Measurements from ENCODE around the gene MAD1L1. TPM values are rescaled to one million over a fixed set of nuclear protein-coding genes. Genes with fewer than 3 reads are reported as not detected.

MAD1L1 gene
- total and polyA plus RNA-seq, 8 donors, result 21.4 to 58.8 (median 22.5) TPM

DNA sequence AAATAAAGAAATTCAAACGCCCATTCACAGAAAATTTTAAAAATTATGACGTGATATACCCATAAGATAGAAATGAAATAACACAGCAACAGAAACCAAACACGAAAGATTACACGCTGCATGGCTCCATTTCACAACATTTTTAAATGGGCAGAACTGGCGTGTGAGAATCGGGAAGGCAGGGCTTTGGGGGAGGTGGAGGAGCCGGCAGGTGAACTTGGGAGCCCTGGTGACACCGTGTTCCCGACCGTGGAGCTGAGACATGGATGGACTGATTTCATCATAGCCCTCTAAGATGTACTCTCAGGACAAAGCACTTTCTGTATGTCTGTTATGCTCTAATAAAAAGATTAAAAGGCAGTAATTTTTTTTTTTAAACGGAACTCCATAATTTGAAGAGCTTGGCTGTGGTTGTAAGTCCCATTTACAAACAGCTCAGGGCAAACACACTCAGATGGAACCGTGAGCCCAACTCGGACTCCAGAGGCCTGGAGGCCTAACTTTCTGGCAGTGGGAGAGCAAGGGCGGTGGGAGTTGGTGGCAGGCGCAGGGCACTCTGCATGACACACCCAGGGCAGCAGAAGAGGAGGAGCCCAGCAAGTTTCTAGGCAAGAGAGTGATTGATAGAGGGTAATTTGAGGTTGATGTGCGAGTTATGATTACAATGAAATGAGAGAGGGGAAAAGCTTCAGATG is 203.4 kb downstream of the MAD1L1 start:
- H3K9me3 ChIP-seq, result peaks cover 0 to 45% of the 10 kb centered on the region in 2 donors
- H3K4me1 ChIP-seq, result no peaks in the 10 kb centered on the region
- H3K4me3 ChIP-seq, result no peak overlapping the region
- TF ChIP-seq, protein P1, sequence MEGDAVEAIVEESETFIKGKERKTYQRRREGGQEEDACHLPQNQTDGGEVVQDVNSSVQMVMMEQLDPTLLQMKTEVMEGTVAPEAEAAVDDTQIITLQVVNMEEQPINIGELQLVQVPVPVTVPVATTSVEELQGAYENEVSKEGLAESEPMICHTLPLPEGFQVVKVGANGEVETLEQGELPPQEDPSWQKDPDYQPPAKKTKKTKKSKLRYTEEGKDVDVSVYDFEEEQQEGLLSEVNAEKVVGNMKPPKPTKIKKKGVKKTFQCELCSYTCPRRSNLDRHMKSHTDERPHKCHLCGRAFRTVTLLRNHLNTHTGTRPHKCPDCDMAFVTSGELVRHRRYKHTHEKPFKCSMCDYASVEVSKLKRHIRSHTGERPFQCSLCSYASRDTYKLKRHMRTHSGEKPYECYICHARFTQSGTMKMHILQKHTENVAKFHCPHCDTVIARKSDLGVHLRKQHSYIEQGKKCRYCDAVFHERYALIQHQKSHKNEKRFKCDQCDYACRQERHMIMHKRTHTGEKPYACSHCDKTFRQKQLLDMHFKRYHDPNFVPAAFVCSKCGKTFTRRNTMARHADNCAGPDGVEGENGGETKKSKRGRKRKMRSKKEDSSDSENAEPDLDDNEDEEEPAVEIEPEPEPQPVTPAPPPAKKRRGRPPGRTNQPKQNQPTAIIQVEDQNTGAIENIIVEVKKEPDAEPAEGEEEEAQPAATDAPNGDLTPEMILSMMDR (IDR thresholded peaks at IDR 0.05), result no peak
- H3K36me3 ChIP-seq, result no peaks in the 10 kb centered on the region
- intact Hi-C loops (cut with DNase I), result no loop called here
- DNase-seq, result peak in 2 of 4 donors; percentile 17 to 39
- no peaks in the 10 kb centered on the region for H3K27me3 ChIP-seq
- no peak overlapping the region for H3K27ac ChIP-seq
- no peak for ATAC-seq

DNA sequence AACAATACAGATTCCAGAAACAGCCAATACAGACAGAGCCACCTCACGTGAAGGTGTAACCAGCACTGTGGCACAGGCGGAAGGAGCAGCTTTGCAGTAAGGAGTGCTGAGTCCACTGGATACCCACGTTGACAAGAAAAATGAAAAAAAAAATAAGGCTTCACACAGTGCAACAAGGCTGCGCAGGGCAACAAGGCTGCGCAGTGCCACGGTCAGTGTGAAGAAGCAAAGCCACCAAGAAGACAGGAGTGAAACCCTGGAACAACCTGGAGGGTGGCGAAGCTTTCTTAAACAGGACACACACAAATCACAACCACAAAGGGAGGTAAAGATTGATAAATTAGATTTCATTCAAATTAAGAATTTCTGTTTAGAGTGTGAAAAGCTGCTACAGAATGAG is 204.0 kb downstream of the MAD1L1 start:
- ATAC-seq, result no peak
- Histone ChIP-seq H3K36me3 (no peaks in the 10 kb centered on the region), H3K4me3 (no peak overlapping the region), H3K27me3 (no peaks in the 10 kb centered on the region), H3K27ac (no peak overlapping the region), H3K4me1 (no peaks in the 10 kb centered on the region), H3K9me3 (peaks cover 0 to 46% of the 10 kb centered on the region in 2 donors)
- DNase-seq, result peak in 2 of 4 donors; percentile 19 to 22
- TF ChIP-seq, protein P1 (IDR thresholded peaks at IDR 0.05), result no peak
- intact Hi-C loops (cut with DNase I), result no loop called here

DNA sequence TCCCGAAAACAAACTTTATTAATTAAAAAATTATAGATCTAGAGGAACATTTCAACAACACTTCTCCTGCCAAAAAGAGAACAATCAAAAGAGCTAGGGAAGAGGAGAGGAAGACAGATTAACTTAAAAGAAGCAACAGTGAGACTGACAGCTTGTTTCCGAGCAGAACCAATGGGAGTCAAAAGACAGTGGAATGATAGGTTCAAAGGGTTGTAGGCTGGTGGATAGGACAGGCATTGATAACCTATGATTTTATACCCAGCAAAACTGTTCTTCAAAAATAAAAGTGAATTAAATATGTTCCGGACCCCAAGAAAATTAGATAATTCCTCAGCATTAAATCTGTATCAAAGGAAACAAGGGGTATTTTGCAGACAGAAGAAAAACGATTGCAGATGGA is 207.6 kb downstream of the MAD1L1 start:
- Histone ChIP-seq H3K9me3 (peaks cover 0 to 46% of the 10 kb centered on the region in 2 donors), H3K27ac (no peak overlapping the region), H3K27me3 (no peaks in the 10 kb centered on the region), H3K36me3 (no peaks in the 10 kb centered on the region), H3K4me1 (peaks cover 0 to 10% of the 10 kb centered on the region in 2 donors), H3K4me3 (no peak overlapping the region)
- ATAC-seq, result no peak
- intact Hi-C loops (cut with DNase I), result no loop called here
- TF ChIP-seq, protein P1 (IDR thresholded peaks at IDR 0.05), result no peak
- no peak for DNase-seq

DNA sequence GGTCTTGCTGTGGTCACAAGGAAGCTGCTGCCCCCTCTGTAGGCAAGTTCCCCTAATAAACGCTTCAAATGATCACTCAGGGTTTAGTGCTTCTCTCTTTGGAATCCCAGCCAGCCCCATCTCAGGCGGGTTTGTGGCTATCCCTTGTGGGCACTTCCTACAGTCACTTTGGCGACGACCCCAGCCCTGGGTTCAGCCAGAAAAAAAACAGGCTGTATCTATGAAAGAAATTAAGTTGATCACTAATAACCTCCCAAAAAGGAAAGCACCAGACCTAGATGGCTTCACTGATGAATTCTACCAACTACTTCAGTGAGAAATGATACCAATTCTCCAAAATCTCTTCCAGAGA is 208.2 kb downstream of the MAD1L1 start:
- H3K4me1 ChIP-seq, result peaks cover 0 to 17% of the 10 kb centered on the region in 2 donors
- peaks cover 0 to 43% of the 10 kb centered on the region in 2 donors for H3K9me3 ChIP-seq
- H3K36me3 ChIP-seq, result no peaks in the 10 kb centered on the region
- peak in 1 of 4 donors; percentile 7 for DNase-seq
- peak overlapping the region in 1 of 2 donors; percentile 9 for H3K27ac ChIP-seq
- intact Hi-C loops (cut with DNase I), result no loop called here
- H3K4me3 ChIP-seq, result no peak overlapping the region
- no peak for ATAC-seq
- H3K27me3 ChIP-seq, result no peaks in the 10 kb centered on the region
- TF ChIP-seq, protein P1 (IDR thresholded peaks at IDR 0.05), result no peak

DNA sequence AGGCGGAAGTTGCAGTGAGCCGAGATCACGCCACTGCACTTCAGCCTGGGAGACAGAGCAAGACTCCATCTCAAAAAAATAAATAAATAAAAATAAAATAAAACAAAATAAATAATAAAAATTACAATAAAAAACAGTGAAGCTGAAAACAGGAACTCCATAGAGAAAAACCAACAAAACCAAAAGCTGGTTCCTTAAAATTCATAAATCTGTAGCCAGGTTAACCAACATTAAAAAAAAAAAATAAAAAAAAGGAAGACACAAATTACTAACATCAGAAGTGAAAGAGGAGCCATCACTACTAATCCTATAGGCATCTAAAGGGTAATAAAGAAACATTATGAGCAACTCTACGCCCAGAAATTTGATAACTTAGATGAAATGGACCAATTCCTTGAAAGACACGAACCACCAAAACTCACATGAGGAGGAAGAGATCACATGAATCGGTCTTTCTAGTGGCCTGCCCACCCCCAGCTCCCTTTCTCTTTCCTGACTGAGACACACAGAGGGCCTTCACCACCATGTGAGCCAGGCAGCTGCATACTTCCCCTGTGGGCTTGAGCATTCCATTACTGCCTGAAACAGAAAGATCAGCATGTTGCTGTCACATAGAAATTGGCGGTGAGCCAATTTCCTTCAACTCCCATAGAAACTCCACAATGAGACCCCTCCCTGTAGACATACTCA is 208.7 kb downstream of the MAD1L1 start:
- Histone ChIP-seq H3K27me3 (no peaks in the 10 kb centered on the region), H3K9me3 (peaks cover 0 to 38% of the 10 kb centered on the region in 2 donors), H3K27ac (peak overlapping the region in 1 of 2 donors; percentile 9), H3K36me3 (no peaks in the 10 kb centered on the region), H3K4me1 (peaks cover 3 to 22% of the 10 kb centered on the region in 2 donors), H3K4me3 (no peak overlapping the region)
- DNase-seq (peak in 2 of 4 donors; percentile 19 to 63), ATAC-seq (peak; percentile 31)
- intact Hi-C loops (cut with DNase I), result no loop called here
- TF ChIP-seq, protein P1 (IDR thresholded peaks at IDR 0.05), result no peak

Data from left lung (tissue), 10 donors.